Fibroblast of lung (primary cell): ENCODE measurements around the gene GCLC.

Source experiments
- CTCF ChIP-seq, 2 donors: IDR thresholded peaks in 1 of 2; conservative IDR thresholded peaks in 1 of 2; 1 replicate in 1 of 2; 2 replicates in 1 of 2; pipeline ENCODE4 v1.5.1; 2011 to 2012; ENCODE audit warnings: low read length in 2 of 2, control low read depth in 1 of 2, inconsistent platforms in 1 of 2, low read depth in 1 of 2, mild to moderate bottlenecking in 1 of 2
- EZH2 ChIP-seq: IDR thresholded peaks from 2 replicates; pipeline ENCODE4 v1.5.1; 2012; ENCODE audit warnings: low read length, control low read depth, mild to moderate bottlenecking; ENCODE audit errors: missing control alignments

DNA sequence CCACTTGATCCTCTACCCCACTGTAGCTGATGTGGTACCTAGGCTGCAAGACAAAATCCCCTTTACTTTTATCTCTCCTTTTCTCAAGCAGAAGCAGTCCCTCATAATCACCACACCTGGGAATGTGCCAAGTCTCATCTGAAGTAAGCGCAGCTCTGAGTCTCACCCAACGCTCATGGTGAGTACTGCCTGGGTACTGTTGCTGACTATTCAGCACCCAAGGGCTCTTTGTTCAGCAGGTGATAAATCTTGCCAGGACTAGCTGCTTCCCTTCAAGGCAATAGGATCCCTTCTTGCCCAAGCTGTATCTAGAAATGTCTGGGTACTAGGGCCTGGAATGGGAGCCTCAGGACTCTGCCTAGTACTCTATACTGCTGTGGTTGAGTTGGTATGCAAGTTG lies 70.9 kb downstream of the GCLC start:
- TF ChIP-seq CTCF (conservative IDR thresholded peaks at IDR 0.05 in 1 of 2, IDR thresholded peaks at IDR 0.05 in 1 of 2; ENCODE audit: low read depth in 1 of 2, low read length in 2 of 2) = no peak
- no peak for TF ChIP-seq EZH2
